HG02970 (cell line): ENCODE results near the gene SARNP.

Experiments
- ATAC-seq: cut with Tn5 transposase; IDR thresholded peaks from one replicate; pipeline ENCODE4 v1.9.1; 2021; ENCODE audit warnings: mild to moderate bottlenecking, moderate library complexity, moderate number of reproducible peaks; ENCODE audit not compliant: unreplicated experiment, low FRiP score

Gene SARNP

GRCh38 chr12:55715833-55716581 is 101.5 kb downstream of the SARNP start, which contains the start of gene BLOC1S1:
TSS of gene BLOC1S1 (plus strand) at chr12:55716046. CDS start at chr12:55716052, 6 bp downstream.
- peak; percentile 77 for ATAC-seq

- ATAC-seq, result no peak
These were observed 102.3 kb downstream of the SARNP start for GRCh38 chr12:55715169-55715764.

- no peak for ATAC-seq
These were observed 103.8 kb downstream of the SARNP start for GRCh38 chr12:55713721-55714120.

- no peak for ATAC-seq
These were observed 104.7 kb downstream of the SARNP start for GRCh38 chr12:55712700-55713415.

- ATAC-seq, result no peak
These were observed 105.6 kb downstream of the SARNP start for GRCh38 chr12:55711786-55712553.

GRCh38 chr12:55708695-55709233 is 108.8 kb downstream of the SARNP start:
- ATAC-seq, result no peak

GRCh38 chr12:55707841-55708694 is 109.5 kb downstream of the SARNP start, which contains the start of gene ITGA7:
TSS of gene ITGA7 (minus strand) at chr12:55707904. CDS start at chr12:55707682, 222 bp downstream.
- no peak for ATAC-seq
